Measurements from ENCODE around the gene TIMM50.

GRCh38 chr19:39497701-39497995 lies 17.0 kb downstream of the TIMM50 start:
- TF ChIP-seq, protein P1, sequence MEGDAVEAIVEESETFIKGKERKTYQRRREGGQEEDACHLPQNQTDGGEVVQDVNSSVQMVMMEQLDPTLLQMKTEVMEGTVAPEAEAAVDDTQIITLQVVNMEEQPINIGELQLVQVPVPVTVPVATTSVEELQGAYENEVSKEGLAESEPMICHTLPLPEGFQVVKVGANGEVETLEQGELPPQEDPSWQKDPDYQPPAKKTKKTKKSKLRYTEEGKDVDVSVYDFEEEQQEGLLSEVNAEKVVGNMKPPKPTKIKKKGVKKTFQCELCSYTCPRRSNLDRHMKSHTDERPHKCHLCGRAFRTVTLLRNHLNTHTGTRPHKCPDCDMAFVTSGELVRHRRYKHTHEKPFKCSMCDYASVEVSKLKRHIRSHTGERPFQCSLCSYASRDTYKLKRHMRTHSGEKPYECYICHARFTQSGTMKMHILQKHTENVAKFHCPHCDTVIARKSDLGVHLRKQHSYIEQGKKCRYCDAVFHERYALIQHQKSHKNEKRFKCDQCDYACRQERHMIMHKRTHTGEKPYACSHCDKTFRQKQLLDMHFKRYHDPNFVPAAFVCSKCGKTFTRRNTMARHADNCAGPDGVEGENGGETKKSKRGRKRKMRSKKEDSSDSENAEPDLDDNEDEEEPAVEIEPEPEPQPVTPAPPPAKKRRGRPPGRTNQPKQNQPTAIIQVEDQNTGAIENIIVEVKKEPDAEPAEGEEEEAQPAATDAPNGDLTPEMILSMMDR (conservative IDR thresholded peaks at IDR 0.05; ENCODE audit: low read depth, low read length) = no peak
- no peak for TF ChIP-seq EZH2 (IDR thresholded peaks at IDR 0.05; ENCODE audit: borderline replicate concordance, low read depth, low read length, poor library complexity, severe bottlenecking)

All from A673 (cell line).